ENCODE measurements around the gene AQP9. TPM values are rescaled to one million over a fixed set of nuclear protein-coding genes. Genes with fewer than 3 reads are reported as not detected.
"Not testable (repeated sequence)": the region's sequence is repeated elsewhere in the genome, so short reads cannot be mapped to it uniquely, and the experiment has no call there.

The AQP9 gene
- total and polyA plus RNA-seq, 8 donors, result 0.05 to 2.5 (median 0.29) TPM

DNA sequence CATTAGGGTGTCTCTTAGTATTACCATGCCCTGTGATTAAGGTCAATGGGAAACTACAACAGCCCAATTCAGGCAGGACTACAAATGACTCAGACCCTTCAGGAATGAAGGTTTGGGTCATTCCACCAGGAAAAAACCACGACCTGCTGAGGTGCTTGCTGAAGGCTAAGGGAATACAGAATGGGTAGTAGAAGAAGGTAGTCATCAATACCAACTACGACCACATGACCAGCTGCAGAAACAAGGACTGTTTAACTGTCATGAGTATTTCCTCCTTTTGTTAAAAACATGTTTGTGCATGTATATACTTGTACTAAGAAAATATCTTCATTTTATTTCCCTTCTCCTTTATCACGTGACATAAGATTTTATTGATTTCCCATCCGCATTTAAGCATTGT, 71.8 kb downstream of the AQP9 start:
- DNase-seq; FAIRE-seq; intact Hi-C loops (cut with DNase I); H3K9me3 ChIP-seq; ATAC-seq; H3K4me3 ChIP-seq; H3K27me3 ChIP-seq; H3K27ac ChIP-seq; H3K4me1 ChIP-seq; H3K36me3 ChIP-seq: not testable (repeated sequence)
- 73% methylated on average over 4 of the region's 4 CpGs for WGBS, 2 donors

DNA sequence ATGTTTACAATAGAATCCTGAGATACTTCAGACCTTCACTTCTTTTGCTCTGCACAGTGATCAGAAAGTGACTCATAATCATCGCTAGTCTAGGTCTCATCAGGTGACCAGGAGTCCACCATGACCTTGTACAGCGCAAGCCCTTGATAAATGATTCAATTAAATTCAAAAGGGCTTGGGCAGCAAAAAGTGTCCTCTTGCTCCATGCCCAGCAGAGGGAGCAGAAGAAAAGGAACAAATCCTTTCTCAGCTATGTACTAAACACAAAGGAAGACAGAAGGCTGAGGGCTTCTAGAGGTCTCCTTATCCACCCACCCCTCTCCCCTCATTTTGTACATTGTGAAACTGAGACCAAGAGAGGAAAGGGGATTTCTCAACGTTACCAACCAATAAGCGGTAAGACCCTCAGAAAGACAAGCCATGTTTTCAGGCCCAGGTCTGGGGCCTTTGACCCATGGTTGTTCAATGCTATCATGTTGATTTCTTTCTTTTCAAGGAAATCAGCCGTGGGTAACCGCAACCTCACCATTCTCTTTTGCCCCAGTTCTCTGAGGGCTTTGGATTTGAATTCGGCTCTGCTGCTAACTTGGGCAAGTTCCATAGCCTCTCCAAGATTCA, 74.8 kb downstream of the AQP9 start:
- H3K9me3 ChIP-seq, result no peaks in the 10 kb centered on the region
- H3K27ac ChIP-seq, result no peak overlapping the region
- FAIRE-seq (no peak), DNase-seq (peak in 2 of 6 donors; percentile 30 to 33), ATAC-seq (peak; percentile 63 to 88 (median 86))
- 58 to 61% methylated on average over 7 of the region's 7 CpGs for WGBS, 2 donors
- H3K36me3 ChIP-seq, result no peaks in the 10 kb centered on the region
- no peaks in the 10 kb centered on the region for H3K27me3 ChIP-seq
- TF ChIP-seq, protein P1, sequence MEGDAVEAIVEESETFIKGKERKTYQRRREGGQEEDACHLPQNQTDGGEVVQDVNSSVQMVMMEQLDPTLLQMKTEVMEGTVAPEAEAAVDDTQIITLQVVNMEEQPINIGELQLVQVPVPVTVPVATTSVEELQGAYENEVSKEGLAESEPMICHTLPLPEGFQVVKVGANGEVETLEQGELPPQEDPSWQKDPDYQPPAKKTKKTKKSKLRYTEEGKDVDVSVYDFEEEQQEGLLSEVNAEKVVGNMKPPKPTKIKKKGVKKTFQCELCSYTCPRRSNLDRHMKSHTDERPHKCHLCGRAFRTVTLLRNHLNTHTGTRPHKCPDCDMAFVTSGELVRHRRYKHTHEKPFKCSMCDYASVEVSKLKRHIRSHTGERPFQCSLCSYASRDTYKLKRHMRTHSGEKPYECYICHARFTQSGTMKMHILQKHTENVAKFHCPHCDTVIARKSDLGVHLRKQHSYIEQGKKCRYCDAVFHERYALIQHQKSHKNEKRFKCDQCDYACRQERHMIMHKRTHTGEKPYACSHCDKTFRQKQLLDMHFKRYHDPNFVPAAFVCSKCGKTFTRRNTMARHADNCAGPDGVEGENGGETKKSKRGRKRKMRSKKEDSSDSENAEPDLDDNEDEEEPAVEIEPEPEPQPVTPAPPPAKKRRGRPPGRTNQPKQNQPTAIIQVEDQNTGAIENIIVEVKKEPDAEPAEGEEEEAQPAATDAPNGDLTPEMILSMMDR (IDR thresholded peaks at IDR 0.05), result peak in 2 of 4 donors; percentile 21 to 26
- no peak overlapping the region for H3K4me3 ChIP-seq
- no peaks in the 10 kb centered on the region for H3K4me1 ChIP-seq
- intact Hi-C loops (cut with DNase I), result no loop called here

DNA sequence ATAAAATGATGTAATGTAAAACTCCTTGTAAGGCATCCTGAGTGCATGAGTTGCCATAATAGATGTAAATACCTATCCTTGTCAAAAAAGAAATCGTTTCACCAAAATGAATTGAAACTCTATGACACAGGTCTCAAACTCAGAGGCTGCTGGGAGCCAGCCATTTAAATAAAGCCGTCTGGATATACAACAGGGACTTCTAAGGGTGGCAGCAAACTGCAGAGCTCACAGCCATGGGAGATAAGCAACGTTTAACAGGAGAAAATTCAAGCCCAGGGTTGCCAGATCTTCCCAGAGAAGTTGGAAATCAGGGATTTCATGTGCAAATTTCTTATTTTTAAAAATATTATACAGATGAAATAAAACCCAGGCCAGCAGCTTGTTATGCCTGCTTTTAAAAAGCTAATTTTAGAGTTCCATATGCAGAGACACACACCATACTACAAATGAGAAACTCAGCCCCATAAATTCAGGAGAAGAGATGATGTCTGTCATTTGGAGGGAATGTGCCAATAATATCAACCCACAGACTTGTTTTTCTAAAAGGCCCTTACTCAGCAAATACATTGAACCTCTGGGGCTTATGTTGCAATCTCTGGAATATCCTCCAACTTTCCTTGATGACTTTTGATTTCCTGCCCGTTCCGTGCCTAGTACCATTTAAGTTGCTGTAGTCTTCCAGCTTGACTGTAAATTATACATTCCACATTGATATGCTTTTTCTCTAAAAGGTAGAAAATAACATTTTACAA, 75.6 kb downstream of the AQP9 start:
- DNase-seq (no peak), FAIRE-seq (no peak), ATAC-seq (peak in 1 of 4 donors; percentile 35)
- no peaks in the 10 kb centered on the region for H3K4me1 ChIP-seq
- no peak overlapping the region for H3K27ac ChIP-seq
- TF ChIP-seq, protein P1 (IDR thresholded peaks at IDR 0.05), result no peak
- intact Hi-C loops (cut with DNase I), result no loop called here
- no peaks in the 10 kb centered on the region for H3K9me3 ChIP-seq
- WGBS, 2 donors, result 62 to 73% methylated on average over 5 of the region's 5 CpGs
- H3K4me3 ChIP-seq, result no peak overlapping the region
- H3K27me3 ChIP-seq, result no peaks in the 10 kb centered on the region
- H3K36me3 ChIP-seq, result no peaks in the 10 kb centered on the region

DNA sequence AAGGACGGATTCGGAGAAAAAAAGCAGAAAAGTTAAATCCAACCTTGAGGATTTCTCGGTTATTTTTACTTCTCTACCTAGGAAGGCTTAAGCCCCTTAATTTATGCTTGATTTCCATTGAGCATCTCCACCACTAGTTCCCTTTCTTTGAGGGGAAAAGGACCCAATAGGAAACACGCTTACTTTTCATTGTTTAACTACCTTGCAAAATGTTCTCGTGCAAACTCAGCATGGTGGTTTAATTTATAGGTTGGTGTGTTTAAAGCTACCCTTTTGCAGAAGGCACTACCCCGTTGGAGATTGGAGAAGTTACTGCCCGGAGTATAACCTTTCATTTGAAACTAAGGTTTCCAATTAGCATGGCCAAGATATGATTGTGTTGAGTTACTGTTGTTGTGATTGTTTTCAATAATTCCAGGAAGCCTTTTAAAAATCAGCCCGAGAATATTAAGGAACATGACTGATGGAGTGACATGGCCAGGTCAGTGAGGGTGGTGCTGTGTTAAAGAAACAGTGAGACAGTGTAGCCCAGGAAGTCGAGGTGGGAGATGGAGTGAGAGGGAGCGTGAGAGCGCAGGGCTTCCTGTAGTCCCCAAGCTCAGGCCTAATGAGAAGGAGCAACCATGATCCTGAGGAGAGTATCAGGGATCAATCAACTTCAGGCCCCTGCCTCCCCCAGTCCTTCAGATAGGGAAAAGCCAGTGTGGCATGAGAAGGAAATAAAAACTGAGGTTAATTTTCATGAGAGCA, 76.6 kb downstream of the AQP9 start:
- Histone ChIP-seq H3K27me3 (no peaks in the 10 kb centered on the region), H3K4me1 (no peaks in the 10 kb centered on the region), H3K36me3 (no peaks in the 10 kb centered on the region), H3K9me3 (no peaks in the 10 kb centered on the region), H3K4me3 (no peak overlapping the region), H3K27ac (no peak overlapping the region)
- intact Hi-C loops (cut with DNase I), result no loop called here
- TF ChIP-seq, protein P1 (IDR thresholded peaks at IDR 0.05), result no peak
- FAIRE-seq (no peak), ATAC-seq (no peak), DNase-seq (no peak)
- WGBS, 2 donors, result 76 to 77% methylated on average over 11 of the region's 11 CpGs

DNA sequence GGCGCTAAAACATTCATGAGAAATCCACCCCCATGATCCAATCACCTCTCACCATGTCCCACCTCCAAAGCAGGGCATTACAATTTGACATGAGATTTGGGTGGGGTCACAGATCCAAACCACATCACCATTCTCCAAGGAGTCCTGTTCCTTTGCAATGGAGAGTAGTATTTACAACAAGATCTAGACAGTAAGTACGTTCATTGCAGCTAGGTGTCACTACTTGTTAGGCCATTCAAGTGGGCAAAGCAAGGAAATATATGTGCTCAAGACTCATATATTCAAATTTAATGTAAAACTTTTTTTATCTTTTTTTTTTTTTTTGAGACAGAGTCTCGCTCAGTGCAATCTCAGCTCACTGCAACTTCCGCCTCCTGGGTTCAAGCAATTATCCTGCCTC, 79.3 kb downstream of the AQP9 start:
- no peak for ATAC-seq
- intact Hi-C loops (cut with DNase I), result no loop called here
- WGBS, 2 donors, result 94 to 95% methylated on average over 4 of the region's 4 CpGs
- H3K4me1 ChIP-seq, result no peaks in the 10 kb centered on the region
- FAIRE-seq, result no peak
- no peaks in the 10 kb centered on the region for H3K36me3 ChIP-seq
- no peak for DNase-seq
- H3K9me3 ChIP-seq, result no peaks in the 10 kb centered on the region
- TF ChIP-seq, protein P1 (IDR thresholded peaks at IDR 0.05), result no peak
- no peaks in the 10 kb centered on the region for H3K27me3 ChIP-seq
- H3K4me3 ChIP-seq, result no peak overlapping the region
- no peak overlapping the region for H3K27ac ChIP-seq

Measured in pancreas (tissue), 10 donors.